Esophagus muscularis mucosa (tissue), 4 donors: Measurements from ENCODE around the gene CNTNAP2. TPM values are rescaled to one million over a fixed set of nuclear protein-coding genes. Genes with fewer than 3 reads are reported as not detected.

Experiments
- DNase-seq: peaks from one replicate; pipeline ENCODE4 v3.0.0-alpha.2; 2017; ENCODE audit errors: extremely low spot score
- H3K27ac ChIP-seq, 4 donors: fragments of 200-600 bp; sonication (generic); replicated peaks in 1 of 4; 1 replicate in 3 of 4; 2 replicates in 1 of 4; pipeline ENCODE4 v1.5.1; 2016 to 2019; ENCODE audit warnings: mild to moderate bottlenecking in 1 of 4
- H3K27me3 ChIP-seq, 4 donors: fragments of 200-600 bp; sonication (generic); one replicate each; pipeline versions ENCODE4 v1.5.1 to v1.6.0; 2016 to 2019
- H3K36me3 ChIP-seq, 4 donors: fragments of 200-600 bp; sonication (generic); one replicate each; pipeline ENCODE4 v1.5.1; 2016 to 2019
- H3K4me1 ChIP-seq, 4 donors: fragments of 200-600 bp; sonication (generic); one replicate each; pipeline ENCODE4 v1.5.1; 2016 to 2019
- H3K4me3 ChIP-seq, 4 donors: fragments of 200-600 bp; sonication (generic); 1 replicate in 2 of 4; 2 replicates in 2 of 4; pipeline ENCODE4 v1.5.1; 2016 to 2019; ENCODE audit warnings: mild to moderate bottlenecking in 4 of 4, moderate library complexity in 1 of 4
- H3K9me3 ChIP-seq, 4 donors: fragments of 200-600 bp; sonication (generic); 1 replicate in 3 of 4; 2 replicates in 1 of 4; pipeline ENCODE4 v1.5.1; 2016 to 2019
- EP300 ChIP-seq: sonication (generic); formaldehyde crosslinking; IDR thresholded peaks from one replicate; pipeline ENCODE4 v1.6.1; 2017; ENCODE audit warnings: antibody characterized with exemption
- POLR2A ChIP-seq: fragments of 450-650 bp; IDR thresholded peaks from one replicate; pipeline ENCODE4 v1.6.1; 2017; ENCODE audit warnings: antibody characterized with exemption, moderate library complexity, mild to moderate bottlenecking, low read depth
- POLR2AphosphoS5 ChIP-seq, 2 donors: sonication (generic); formaldehyde crosslinking; IDR thresholded peaks; one replicate each; pipeline ENCODE4 v1.6.1; 2017; ENCODE audit warnings: antibody characterized with exemption in 2 of 2
- WGBS: methylation state at CpG from one replicate; pipeline ENCODE4 v1.1.5; 2018; 5-methylcytosine and 5-hydroxymethylcytosine counted together
- intact Hi-C: fragments of 100-400 bp; cut with DNase I; formaldehyde crosslinking; loops from one replicate; pipeline ENCODE4 v1.15.1; 2023
- total RNA-seq, 4 donors: library from RNA; depleted of rRNA; stranded (reverse); fragments of >200 nt; gene quantifications; one replicate each; pipeline versions ENCODE4 v1.1.0 to v1.2.1, GENCODE V29; 2016
- TF ChIP-seq, protein P1 (sequence below), 3 experiments: fragments of 200-600 bp in 2 of 3; fragments of 450-650 bp in 1 of 3; sonication (generic) in 2 of 3; IDR thresholded peaks; one replicate each; pipeline ENCODE4 v1.5.1; 2017 to 2019; ENCODE audit warnings: antibody characterized with exemption in 3 of 3, mild to moderate bottlenecking in 2 of 3, moderate library complexity in 1 of 3

The CNTNAP2 gene
- total RNA-seq, 4 donors from 2014 or later: 1.2 to 2.9 (median 1.9) TPM

GRCh38 chr7:147805996-147806576 is 1689.5 kb downstream of the CNTNAP2 start:
- H3K36me3 ChIP-seq: no peaks in the 10 kb centered on the region
- H3K9me3 ChIP-seq: no peaks in the 10 kb centered on the region
- H3K4me1 ChIP-seq: peaks cover 0 to 19% (median 0%) of the 10 kb centered on the region in 4 donors
- H3K4me3 ChIP-seq: no peak overlapping the region
- TF ChIP-seq POLR2AphosphoS5 (IDR thresholded peaks at IDR 0.05): no peak
- TF ChIP-seq, protein P1, sequence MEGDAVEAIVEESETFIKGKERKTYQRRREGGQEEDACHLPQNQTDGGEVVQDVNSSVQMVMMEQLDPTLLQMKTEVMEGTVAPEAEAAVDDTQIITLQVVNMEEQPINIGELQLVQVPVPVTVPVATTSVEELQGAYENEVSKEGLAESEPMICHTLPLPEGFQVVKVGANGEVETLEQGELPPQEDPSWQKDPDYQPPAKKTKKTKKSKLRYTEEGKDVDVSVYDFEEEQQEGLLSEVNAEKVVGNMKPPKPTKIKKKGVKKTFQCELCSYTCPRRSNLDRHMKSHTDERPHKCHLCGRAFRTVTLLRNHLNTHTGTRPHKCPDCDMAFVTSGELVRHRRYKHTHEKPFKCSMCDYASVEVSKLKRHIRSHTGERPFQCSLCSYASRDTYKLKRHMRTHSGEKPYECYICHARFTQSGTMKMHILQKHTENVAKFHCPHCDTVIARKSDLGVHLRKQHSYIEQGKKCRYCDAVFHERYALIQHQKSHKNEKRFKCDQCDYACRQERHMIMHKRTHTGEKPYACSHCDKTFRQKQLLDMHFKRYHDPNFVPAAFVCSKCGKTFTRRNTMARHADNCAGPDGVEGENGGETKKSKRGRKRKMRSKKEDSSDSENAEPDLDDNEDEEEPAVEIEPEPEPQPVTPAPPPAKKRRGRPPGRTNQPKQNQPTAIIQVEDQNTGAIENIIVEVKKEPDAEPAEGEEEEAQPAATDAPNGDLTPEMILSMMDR (IDR thresholded peaks at IDR 0.05): no peak
- TF ChIP-seq EP300: no peak
- no peak for TF ChIP-seq POLR2A
- H3K27me3 ChIP-seq: no peaks in the 10 kb centered on the region
- H3K27ac ChIP-seq: no peak overlapping the region
- DNase-seq: no peak
- intact Hi-C loops: no loop called here

DNA sequence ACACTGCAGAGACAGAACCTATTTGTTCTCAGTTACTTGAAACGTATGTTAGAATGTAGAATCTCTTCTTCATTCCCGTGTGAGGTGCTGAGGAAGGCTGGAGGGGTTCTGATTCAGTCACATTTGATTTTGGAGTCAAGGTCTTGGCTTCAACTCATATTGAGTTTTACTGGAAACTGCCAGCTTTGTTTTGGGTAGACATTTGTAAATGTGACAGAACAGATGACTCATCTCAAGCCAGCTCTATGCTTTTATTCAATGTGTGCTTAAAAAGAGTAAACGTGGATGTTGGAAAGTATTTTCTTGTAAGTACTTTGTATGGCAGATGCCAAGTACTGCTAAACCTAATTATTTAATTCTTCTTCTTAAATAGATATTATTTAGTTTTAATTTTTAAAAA is 1693.2 kb downstream of the CNTNAP2 start:
- 39% methylated on average over 3 of the region's 3 CpGs for WGBS
- TF ChIP-seq EP300 (no peak), POLR2A (no peak), POLR2AphosphoS5 (IDR thresholded peaks at IDR 0.05) (no peak)
- TF ChIP-seq, protein P1 (IDR thresholded peaks at IDR 0.05): no peak

GRCh38 chr7:147810269-147810668 is 1693.7 kb downstream of the CNTNAP2 start:
- Histone ChIP-seq H3K27ac (no peak overlapping the region), H3K4me1 (peaks cover 0 to 19% (median 0%) of the 10 kb centered on the region in 4 donors), H3K36me3 (no peaks in the 10 kb centered on the region), H3K9me3 (no peaks in the 10 kb centered on the region), H3K4me3 (no peak overlapping the region), H3K27me3 (no peaks in the 10 kb centered on the region)
- no peak for DNase-seq
- no peak for TF ChIP-seq POLR2AphosphoS5 (IDR thresholded peaks at IDR 0.05)
- TF ChIP-seq, protein P1 (IDR thresholded peaks at IDR 0.05): no peak
- no peak for TF ChIP-seq POLR2A
- TF ChIP-seq EP300: no peak
- intact Hi-C loops: no loop called here

More for the DNA sequence above, 1693.2 kb downstream of the CNTNAP2 start:
- DNase-seq: no peak
- Histone ChIP-seq H3K27me3 (no peaks in the 10 kb centered on the region), H3K4me1 (peaks cover 0 to 19% (median 0%) of the 10 kb centered on the region in 4 donors), H3K9me3 (no peaks in the 10 kb centered on the region), H3K36me3 (no peaks in the 10 kb centered on the region), H3K27ac (no peak overlapping the region), H3K4me3 (no peak overlapping the region)
- intact Hi-C loops: no loop called here

DNA sequence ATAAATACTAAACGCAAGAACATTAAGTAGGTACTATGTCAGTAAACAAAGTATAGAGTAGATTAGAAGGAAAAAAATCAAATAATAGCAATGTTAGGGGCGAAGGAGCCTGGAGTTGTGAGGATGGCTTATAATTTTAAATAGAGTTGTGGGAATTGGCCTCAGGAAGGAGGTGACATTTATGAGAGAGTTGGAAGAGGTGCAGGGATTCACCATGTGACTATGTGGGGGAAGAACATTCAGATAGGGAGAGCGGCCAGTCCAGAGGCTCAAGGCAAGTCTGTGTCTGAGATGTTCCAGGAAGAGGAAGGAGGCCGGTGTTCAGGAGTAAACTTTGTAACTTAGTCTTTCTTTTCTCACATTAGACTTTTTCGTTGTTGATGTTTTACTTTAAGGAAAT is 1695.3 kb downstream of the CNTNAP2 start:
- Histone ChIP-seq H3K36me3 (no peaks in the 10 kb centered on the region), H3K27me3 (no peaks in the 10 kb centered on the region), H3K27ac (no peak overlapping the region), H3K4me1 (peaks cover 0 to 19% (median 0%) of the 10 kb centered on the region in 4 donors), H3K9me3 (no peaks in the 10 kb centered on the region), H3K4me3 (no peak overlapping the region)
- no peak for TF ChIP-seq EP300
- no peak for TF ChIP-seq POLR2AphosphoS5 (IDR thresholded peaks at IDR 0.05)
- TF ChIP-seq POLR2A: no peak
- TF ChIP-seq, protein P1 (IDR thresholded peaks at IDR 0.05): no peak
- 88% methylated on average over 5 of the region's 5 CpGs for WGBS
- intact Hi-C loops: no loop called here
- DNase-seq: no peak

DNA sequence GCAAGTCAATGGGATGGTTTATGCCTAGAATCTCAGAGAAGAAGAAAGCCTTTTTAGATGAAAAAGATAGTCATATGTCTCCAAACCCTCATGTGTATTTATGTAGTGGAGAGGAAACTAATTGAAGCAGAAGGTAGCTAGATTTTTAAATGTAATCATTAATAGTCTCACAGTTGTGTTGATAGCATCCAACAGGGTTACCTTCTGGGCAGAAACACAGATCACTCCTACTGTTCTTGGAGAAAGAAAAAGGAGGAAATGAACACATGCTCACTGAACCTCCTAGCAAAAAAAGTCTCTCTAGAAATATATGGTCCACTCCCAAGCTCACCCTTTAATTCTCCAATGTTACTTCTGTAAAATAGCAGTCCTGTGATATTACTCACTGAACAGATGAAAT is 1696.7 kb downstream of the CNTNAP2 start:
- no peak overlapping the region for H3K27ac ChIP-seq
- intact Hi-C loops: no loop called here
- no peak overlapping the region for H3K4me3 ChIP-seq
- H3K27me3 ChIP-seq: no peaks in the 10 kb centered on the region
- no peaks in the 10 kb centered on the region for H3K36me3 ChIP-seq
- no peaks in the 10 kb centered on the region for H3K9me3 ChIP-seq
- no peak for TF ChIP-seq EP300
- no peak for DNase-seq
- H3K4me1 ChIP-seq: peaks cover 0 to 19% (median 0%) of the 10 kb centered on the region in 4 donors
